Stimulated activated naive CD4-positive, alpha-beta T cell treated with Interleukin-2 at 50 U/mL for 16 hours (primary cell): Measurements from ENCODE around the gene AADACL3.

Experiments used
- DNase-seq: peaks from one replicate; lab custom pipeline; 2025; lab: John Stamatoyannopoulos, UW

AADACL3 gene

GRCh38 chr1:12769031-12769430 lies 53.1 kb downstream of the AADACL3 start:
- DNase-seq, result no peak

- DNase-seq, result no peak
These were observed 54.1 kb downstream of the AADACL3 start for GRCh38 chr1:12769976-12770505.

- no peak for DNase-seq
These were observed 54.7 kb downstream of the AADACL3 start for GRCh38 chr1:12770620-12771019.

- DNase-seq, result no peak
These were observed 55.3 kb downstream of the AADACL3 start for GRCh38 chr1:12771186-12771585.

GRCh38 chr1:12772520-12772919 lies 56.6 kb downstream of the AADACL3 start:
- DNase-seq, result no peak

- no peak for DNase-seq
These were observed 57.5 kb downstream of the AADACL3 start, which contains the start of gene PRAMEF12 for GRCh38 chr1:12773438-12773837. PRAMEF12 (plus strand) TSS chr1:12773738; CDS start chr1:12774868, 1,130 bp downstream.

GRCh38 chr1:12774801-12775345 lies 59.0 kb downstream of the AADACL3 start:
- no peak for DNase-seq

GRCh38 chr1:12775443-12775842 lies 59.5 kb downstream of the AADACL3 start:
- no peak for DNase-seq

- DNase-seq, result no peak
These were observed 61.1 kb downstream of the AADACL3 start for GRCh38 chr1:12776801-12777557.
